Measurements from ENCODE around the gene DNAJC4. TPM values are rescaled to one million over a fixed set of nuclear protein-coding genes. Genes with fewer than 3 reads are reported as not detected.

Gene DNAJC4
- total RNA-seq, 4 donors from 2014 or later: 10.9 to 48.6 (median 21.9) TPM

DNA sequence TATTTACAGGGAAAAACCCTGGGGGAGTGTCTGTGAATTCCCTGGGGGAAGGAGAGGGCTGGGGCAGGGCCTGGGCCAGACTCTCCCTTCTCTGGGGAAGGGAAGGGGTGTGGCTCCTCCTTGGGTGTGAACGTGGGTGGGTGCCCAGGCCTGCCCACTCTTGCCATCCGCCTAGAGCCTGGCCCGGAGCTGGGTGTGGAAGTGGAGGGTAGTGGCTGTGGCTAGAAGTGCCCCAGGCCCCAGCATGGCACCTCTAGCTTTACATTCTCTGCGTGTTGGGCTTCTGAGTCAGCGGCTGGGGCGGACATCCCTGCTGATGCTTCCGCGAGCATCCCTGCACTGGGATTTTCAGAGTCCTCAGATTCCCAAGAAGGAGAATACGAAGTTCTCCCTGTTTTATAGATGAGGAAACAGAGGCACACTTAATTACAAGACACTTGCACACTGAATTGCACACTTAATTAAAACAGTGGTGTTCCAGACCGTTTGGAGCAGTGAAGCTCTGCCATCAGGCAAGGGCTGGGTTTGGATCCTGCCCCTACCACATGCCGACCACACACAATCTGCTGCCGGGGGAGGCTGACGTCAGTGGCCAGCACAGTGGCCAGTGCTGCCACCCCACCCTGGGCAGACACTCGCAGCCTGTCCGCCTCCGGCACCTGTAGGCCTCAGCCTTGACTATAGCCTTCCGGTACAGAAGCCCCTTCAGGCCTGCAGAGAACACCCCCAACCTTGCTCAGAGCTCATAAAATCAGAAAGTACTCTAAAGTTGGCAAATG, 46.5 kb downstream of the DNAJC4 start:
- no peak for TF ChIP-seq POLR2A (IDR thresholded peaks at IDR 0.05)
- TF ChIP-seq, protein P1, sequence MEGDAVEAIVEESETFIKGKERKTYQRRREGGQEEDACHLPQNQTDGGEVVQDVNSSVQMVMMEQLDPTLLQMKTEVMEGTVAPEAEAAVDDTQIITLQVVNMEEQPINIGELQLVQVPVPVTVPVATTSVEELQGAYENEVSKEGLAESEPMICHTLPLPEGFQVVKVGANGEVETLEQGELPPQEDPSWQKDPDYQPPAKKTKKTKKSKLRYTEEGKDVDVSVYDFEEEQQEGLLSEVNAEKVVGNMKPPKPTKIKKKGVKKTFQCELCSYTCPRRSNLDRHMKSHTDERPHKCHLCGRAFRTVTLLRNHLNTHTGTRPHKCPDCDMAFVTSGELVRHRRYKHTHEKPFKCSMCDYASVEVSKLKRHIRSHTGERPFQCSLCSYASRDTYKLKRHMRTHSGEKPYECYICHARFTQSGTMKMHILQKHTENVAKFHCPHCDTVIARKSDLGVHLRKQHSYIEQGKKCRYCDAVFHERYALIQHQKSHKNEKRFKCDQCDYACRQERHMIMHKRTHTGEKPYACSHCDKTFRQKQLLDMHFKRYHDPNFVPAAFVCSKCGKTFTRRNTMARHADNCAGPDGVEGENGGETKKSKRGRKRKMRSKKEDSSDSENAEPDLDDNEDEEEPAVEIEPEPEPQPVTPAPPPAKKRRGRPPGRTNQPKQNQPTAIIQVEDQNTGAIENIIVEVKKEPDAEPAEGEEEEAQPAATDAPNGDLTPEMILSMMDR (IDR thresholded peaks at IDR 0.05): no peak
- 90 to 94% methylated on average over 14 of the region's 17 CpGs for WGBS, 2 donors
- peaks cover 7 to 11% of the 10 kb centered on the region in 2 donors for H3K36me3 ChIP-seq

DNA sequence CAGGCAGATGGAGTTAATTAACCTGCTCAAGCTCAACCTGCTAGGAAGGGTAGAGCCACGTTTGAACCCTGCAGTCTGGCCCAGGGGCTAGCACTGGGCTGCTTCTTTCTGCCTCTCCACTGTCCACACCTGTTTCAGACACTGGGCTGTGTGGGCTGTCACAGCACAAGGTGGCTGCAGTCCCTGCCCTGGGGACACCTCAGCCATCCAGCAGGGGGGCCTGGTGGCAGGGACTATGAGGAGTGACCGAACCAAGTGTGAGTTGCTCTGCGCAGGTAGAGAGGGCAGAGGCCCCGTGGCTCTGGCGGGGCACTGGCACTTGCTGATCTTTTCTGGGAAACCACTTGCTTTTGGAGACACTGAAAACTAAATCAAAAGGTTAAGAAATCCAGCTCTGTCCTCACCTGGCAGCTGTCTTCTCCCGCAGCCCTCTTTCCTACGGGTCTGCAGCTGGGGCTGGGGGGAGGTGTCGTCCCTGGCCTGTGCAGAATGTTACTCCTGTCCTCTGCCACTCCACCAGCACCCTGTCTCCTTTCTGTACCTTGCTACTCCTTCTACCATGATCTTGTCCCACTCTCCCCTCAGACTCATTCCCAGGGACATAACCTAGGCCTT, 48.3 kb downstream of the DNAJC4 start:
- intact Hi-C loops (cut with DNase I): no loop called here
- 85 to 86% methylated on average over 8 of the region's 8 CpGs for WGBS, 2 donors
- TF ChIP-seq, protein P1 (IDR thresholded peaks at IDR 0.05): no peak
- TF ChIP-seq POLR2A (IDR thresholded peaks at IDR 0.05): no peak
- H3K4me1 ChIP-seq: peaks cover 3 to 9% of the 10 kb centered on the region in 2 donors
- H3K27me3 ChIP-seq: no peaks in the 10 kb centered on the region
- no peaks in the 10 kb centered on the region for H3K9me3 ChIP-seq
- DNase-seq: no peak
- H3K27ac ChIP-seq: no peak overlapping the region
- no peak overlapping the region for H3K4me3 ChIP-seq (replicated peaks in 1 of 3)
- H3K36me3 ChIP-seq: peaks cover 7 to 11% of the 10 kb centered on the region in 2 donors

More for the DNA sequence above, 46.5 kb downstream of the DNAJC4 start:
- Histone ChIP-seq H3K27ac (no peak overlapping the region), H3K9me3 (no peaks in the 10 kb centered on the region), H3K4me3 (replicated peaks in 1 of 3) (no peak overlapping the region), H3K4me1 (peaks cover 2 to 3% of the 10 kb centered on the region in 2 donors), H3K27me3 (no peaks in the 10 kb centered on the region)
- DNase-seq: no peak
- intact Hi-C loops (cut with DNase I): no loop called here

DNA sequence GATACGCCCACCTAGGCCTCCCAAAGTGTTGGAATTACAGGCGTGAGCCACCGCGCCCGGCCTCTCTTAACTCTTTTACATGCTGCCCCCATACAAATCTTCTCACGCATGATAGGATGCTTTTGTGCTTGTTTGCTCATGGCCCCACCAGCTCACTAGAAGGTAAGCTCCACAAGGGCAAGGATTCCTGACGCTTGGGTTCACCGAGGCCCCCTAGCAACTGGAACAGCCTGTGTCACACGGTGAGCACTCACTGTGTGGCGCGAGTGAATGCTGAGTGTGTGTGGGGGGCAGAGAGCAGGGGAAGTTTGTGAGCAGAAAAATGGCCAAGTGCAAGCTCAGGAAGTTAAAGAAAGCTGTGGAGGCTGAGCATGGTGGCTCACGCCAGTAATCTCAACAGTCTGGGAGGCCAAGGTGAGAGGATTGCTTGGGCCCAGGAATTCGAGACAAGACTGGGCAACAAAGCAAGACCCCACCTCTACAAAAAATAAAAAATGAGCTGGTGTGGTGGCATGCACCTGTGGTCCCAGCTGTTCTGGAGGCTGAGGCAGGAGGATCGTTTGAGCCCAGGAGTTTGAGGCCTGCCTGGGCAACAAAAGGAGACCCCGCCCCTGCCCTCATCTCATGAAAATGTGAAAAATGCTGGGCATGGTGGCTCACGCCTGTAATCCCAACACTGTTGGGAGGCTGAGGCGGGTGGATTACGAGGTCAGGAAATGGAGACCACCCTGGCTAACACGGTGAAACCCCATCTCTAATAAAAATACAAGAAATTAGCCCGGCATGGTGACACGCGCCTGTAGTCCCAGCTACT, 51.8 kb downstream of the DNAJC4 start:
- DNase-seq: no peak
- TF ChIP-seq POLR2A (IDR thresholded peaks at IDR 0.05): no peak
- TF ChIP-seq, protein P1 (IDR thresholded peaks at IDR 0.05): no peak
- WGBS, 2 donors: 97% methylated on average over 22 of the region's 22 CpGs
- Histone ChIP-seq H3K4me3 (replicated peaks in 1 of 3) (no peak overlapping the region), H3K27me3 (no peaks in the 10 kb centered on the region), H3K36me3 (peaks cover 3 to 7% of the 10 kb centered on the region in 2 donors), H3K27ac (no peak overlapping the region), H3K9me3 (no peaks in the 10 kb centered on the region), H3K4me1 (peaks cover 9 to 23% of the 10 kb centered on the region in 2 donors)
- intact Hi-C loops (cut with DNase I): no loop called here

DNA sequence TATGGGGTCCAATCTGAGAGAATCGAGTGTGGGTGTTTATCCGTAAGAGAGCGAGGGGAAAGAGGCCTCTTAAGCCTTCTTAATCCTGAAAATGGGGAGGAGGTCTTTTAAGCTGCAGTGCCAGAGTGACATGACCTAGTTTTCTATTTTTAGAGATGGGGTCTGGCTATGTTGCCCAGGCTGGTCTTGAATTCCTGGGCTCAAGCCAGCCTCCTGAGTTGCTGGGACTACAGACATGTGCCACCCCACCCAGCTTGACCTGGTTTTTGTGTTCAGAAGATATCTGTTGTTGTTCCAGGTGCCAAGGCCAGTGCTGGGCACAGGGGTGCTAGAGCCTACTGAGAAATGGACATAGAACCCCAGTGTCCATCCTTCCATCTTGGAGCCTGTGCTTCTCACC, 52.7 kb downstream of the DNAJC4 start:
- H3K36me3 ChIP-seq: peaks cover 0 to 7% of the 10 kb centered on the region in 2 donors
- 94% methylated on average over 3 of the region's 3 CpGs for WGBS, 2 donors
- no peak for TF ChIP-seq POLR2A (IDR thresholded peaks at IDR 0.05)
- TF ChIP-seq, protein P1 (IDR thresholded peaks at IDR 0.05): no peak
- no peak overlapping the region for H3K27ac ChIP-seq
- H3K4me3 ChIP-seq (replicated peaks in 1 of 3): no peak overlapping the region
- no peak for DNase-seq
- H3K27me3 ChIP-seq: no peaks in the 10 kb centered on the region
- intact Hi-C loops (cut with DNase I): no loop called here
- no peaks in the 10 kb centered on the region for H3K9me3 ChIP-seq
- peaks cover 9 to 23% of the 10 kb centered on the region in 2 donors for H3K4me1 ChIP-seq

Other genes with a start within 250 kb of the DNAJC4 start
- gene OTUB1, start 244.1 kb upstream of the DNAJC4 start, total RNA-seq: 100 to 1,000 TPM in 1 of 4 donors, 10 to 100 TPM in 3; 62.3 to 130 (median 76.1) TPM
- 1 to 10 TPM in 3 of 4 donors, under 1 TPM in 1; 0.54 to 4.0 (median 3.8) TPM for gene FLRT1, start 194.6 kb upstream of the DNAJC4 start, total RNA-seq
- 10 to 100 TPM; 62.5 to 89.5 (median 70.0) TPM for gene MACROD1, start 64.4 kb upstream of the DNAJC4 start, total RNA-seq
- 100 to 1,000 TPM in 2 of 4 donors, 10 to 100 TPM in 2; 80.8 to 116 (median 106) TPM for gene STIP1, start 44.4 kb upstream of the DNAJC4 start, total RNA-seq
- gene FERMT3, start 23.8 kb upstream of the DNAJC4 start, total RNA-seq: 10 to 100 TPM in 2 of 4 donors, 1 to 10 TPM in 2; 7.6 to 13.9 (median 10.8) TPM
- 10 to 100 TPM; 50.5 to 90.8 (median 65.9) TPM for gene TRPT1, start 4.4 kb upstream of the DNAJC4 start, total RNA-seq
- gene NUDT22, start 4.3 kb upstream of the DNAJC4 start, total RNA-seq: 100 to 1,000 TPM in 2 of 4 donors, 10 to 100 TPM in 2; 65.6 to 109 (median 94.4) TPM
- gene VEGFB, start 4.0 kb downstream of the DNAJC4 start, total RNA-seq: 100 to 1,000 TPM in 1 of 4 donors, 10 to 100 TPM in 3; 52.9 to 101 (median 75.7) TPM
- 100 to 1,000 TPM; 107 to 271 (median 196) TPM for gene FKBP2, start 10.5 kb downstream of the DNAJC4 start, total RNA-seq
- gene PPP1R14B, start 16.4 kb downstream of the DNAJC4 start, total RNA-seq: 100 to 1,000 TPM in 1 of 4 donors, 10 to 100 TPM in 3; 34.2 to 103 (median 83.8) TPM
- gene PLCB3, start 21.0 kb downstream of the DNAJC4 start, total RNA-seq: 10 to 100 TPM; 18.8 to 39.2 (median 23.5) TPM
- gene BAD, start 54.1 kb downstream of the DNAJC4 start, total RNA-seq: 100 to 1,000 TPM in 3 of 4 donors, 10 to 100 TPM in 1; 79.0 to 239 (median 148) TPM
- 10 to 100 TPM; 14.9 to 46.9 (median 33.8) TPM for gene GPR137, start 55.3 kb downstream of the DNAJC4 start, total RNA-seq
- not detected for gene KCNK4, start 60.8 kb downstream of the DNAJC4 start, total RNA-seq
- 1 to 10 TPM in 2 of 4 donors, not detected in 2; 1.0 to 3.1 TPM for gene CATSPERZ, start 69.8 kb downstream of the DNAJC4 start, total RNA-seq
- 10 to 100 TPM; 42.8 to 71.6 (median 58.3) TPM for gene ESRRA, start 75.0 kb downstream of the DNAJC4 start, total RNA-seq
- gene TRMT112, start 87.0 kb downstream of the DNAJC4 start, total RNA-seq: 100 to 1,000 TPM; 228 to 435 (median 237) TPM
- 100 to 1,000 TPM; 384 to 962 (median 653) TPM for gene PRDX5, start 87.6 kb downstream of the DNAJC4 start, total RNA-seq
- gene CCDC88B, start 109.7 kb downstream of the DNAJC4 start, total RNA-seq: 1 to 10 TPM; 2.8 to 7.0 (median 3.6) TPM
- 10 to 100 TPM; 19.2 to 44.9 (median 21.8) TPM for gene RPS6KA4, start 128.6 kb downstream of the DNAJC4 start, total RNA-seq

Measured in thyroid gland (tissue), 4 donors.